ENCODE data around the gene SPINT2.
"Not testable (repeated sequence)": the region's sequence is repeated elsewhere in the genome, so short reads cannot be mapped to it uniquely, and the experiment has no call there.

The SPINT2 gene

GRCh38 chr19:38324431-38324830 is 60.1 kb downstream of the SPINT2 start:
- no peak for DNase-seq

- no peak for DNase-seq
These were observed 62.2 kb downstream of the SPINT2 start for GRCh38 chr19:38326591-38326990.

GRCh38 chr19:38329651-38330050 is 65.3 kb downstream of the SPINT2 start:
- DNase-seq: no peak

GRCh38 chr19:38331728-38332127 is 67.4 kb downstream of the SPINT2 start:
- no peak for DNase-seq

GRCh38 chr19:38333245-38333644 is 68.9 kb downstream of the SPINT2 start:
- DNase-seq: no peak

GRCh38 chr19:38335949-38336637 is 71.7 kb downstream of the SPINT2 start:
- peak; percentile 96 for DNase-seq

GRCh38 chr19:38336638-38337359 is 72.4 kb downstream of the SPINT2 start:
- DNase-seq: peak; percentile 80

- no peak for DNase-seq
These were observed 72.9 kb downstream of the SPINT2 start for GRCh38 chr19:38337360-38337653.

- not testable (repeated sequence) for DNase-seq
These were observed 74.6 kb downstream of the SPINT2 start for GRCh38 chr19:38339011-38339410.

- no peak for DNase-seq
These were observed 76.6 kb downstream of the SPINT2 start for GRCh38 chr19:38340927-38341326.
